Suprapubic skin (tissue), 4 donors: ENCODE results near the gene MTNR1A.

Source experiments
- EP300 ChIP-seq: sonication (generic); formaldehyde crosslinking; IDR thresholded peaks from one replicate; pipeline ENCODE4 v1.6.1; 2017; ENCODE audit warnings: antibody characterized with exemption
- POLR2A ChIP-seq, 2 donors: fragments of 450-650 bp; IDR thresholded peaks; one replicate each; pipeline ENCODE4 v1.6.1; 2017; ENCODE audit warnings: antibody characterized with exemption in 2 of 2, mild to moderate bottlenecking in 2 of 2, moderate library complexity in 2 of 2
- POLR2AphosphoS5 ChIP-seq, 3 donors: sonication (generic); formaldehyde crosslinking; IDR thresholded peaks; one replicate each; pipeline ENCODE4 v1.6.1; 2017; ENCODE audit warnings: antibody characterized with exemption in 3 of 3
- TF ChIP-seq, protein P1 (sequence below), 2 donors: fragments of 200-600 bp in 1 of 2; fragments of 450-650 bp in 1 of 2; sonication (generic) in 1 of 2; IDR thresholded peaks; one replicate each; pipeline ENCODE4 v1.5.1; 2016 to 2019; ENCODE audit warnings: antibody characterized with exemption in 2 of 2, mild to moderate bottlenecking in 1 of 2, moderate library complexity in 1 of 2

DNA sequence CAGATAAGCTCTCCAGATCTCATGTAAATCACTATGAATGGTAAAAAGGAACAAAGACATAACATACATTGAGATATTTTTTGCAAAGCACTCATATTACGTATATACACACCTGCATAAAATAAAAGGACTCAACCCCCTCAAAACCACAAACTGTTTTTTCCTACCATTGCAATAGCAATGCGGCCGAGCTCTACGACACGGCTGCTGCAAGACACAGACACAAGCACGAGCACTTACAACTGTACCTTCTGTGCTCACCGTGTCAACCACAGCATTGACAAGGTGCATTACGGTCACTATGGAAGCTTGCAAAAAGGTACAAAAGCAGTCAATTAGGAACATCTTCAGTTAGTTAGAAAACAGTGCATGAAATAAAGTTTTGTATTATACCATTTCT, 37.1 kb upstream of the MTNR1A start:
- TF ChIP-seq, protein P1, sequence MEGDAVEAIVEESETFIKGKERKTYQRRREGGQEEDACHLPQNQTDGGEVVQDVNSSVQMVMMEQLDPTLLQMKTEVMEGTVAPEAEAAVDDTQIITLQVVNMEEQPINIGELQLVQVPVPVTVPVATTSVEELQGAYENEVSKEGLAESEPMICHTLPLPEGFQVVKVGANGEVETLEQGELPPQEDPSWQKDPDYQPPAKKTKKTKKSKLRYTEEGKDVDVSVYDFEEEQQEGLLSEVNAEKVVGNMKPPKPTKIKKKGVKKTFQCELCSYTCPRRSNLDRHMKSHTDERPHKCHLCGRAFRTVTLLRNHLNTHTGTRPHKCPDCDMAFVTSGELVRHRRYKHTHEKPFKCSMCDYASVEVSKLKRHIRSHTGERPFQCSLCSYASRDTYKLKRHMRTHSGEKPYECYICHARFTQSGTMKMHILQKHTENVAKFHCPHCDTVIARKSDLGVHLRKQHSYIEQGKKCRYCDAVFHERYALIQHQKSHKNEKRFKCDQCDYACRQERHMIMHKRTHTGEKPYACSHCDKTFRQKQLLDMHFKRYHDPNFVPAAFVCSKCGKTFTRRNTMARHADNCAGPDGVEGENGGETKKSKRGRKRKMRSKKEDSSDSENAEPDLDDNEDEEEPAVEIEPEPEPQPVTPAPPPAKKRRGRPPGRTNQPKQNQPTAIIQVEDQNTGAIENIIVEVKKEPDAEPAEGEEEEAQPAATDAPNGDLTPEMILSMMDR (IDR thresholded peaks at IDR 0.05), result no peak
- TF ChIP-seq POLR2A (IDR thresholded peaks at IDR 0.05) (no peak), POLR2AphosphoS5 (IDR thresholded peaks at IDR 0.05) (no peak), EP300 (no peak)
